HEK293 (cell line): ENCODE data around the gene HIVEP2.

Source experiments
- ZBTB26 ChIP-seq: fragments of 450-650 bp; formaldehyde crosslinking; optimal IDR thresholded peaks from 2 replicates; pipeline ENCODE3; 2016; ENCODE audit warnings: missing biosample characterization, mild to moderate bottlenecking, missing genetic modification characterization
- ZEB2 ChIP-seq: fragments of 450-650 bp; formaldehyde crosslinking; IDR thresholded peaks from 2 replicates; pipeline ENCODE4 v1.5.1; 2016; ENCODE audit warnings: missing biosample characterization, missing genetic modification characterization
- ZNF10 ChIP-seq: fragments of 450-650 bp; formaldehyde crosslinking; IDR thresholded peaks from 2 replicates; pipeline ENCODE4 v1.5.1; 2017; ENCODE audit warnings: missing biosample characterization, missing genetic modification characterization
- ZNF354C ChIP-seq: fragments of 450-650 bp; formaldehyde crosslinking; IDR thresholded peaks from 2 replicates; pipeline ENCODE4 v1.5.1; 2016; ENCODE audit warnings: missing biosample characterization, missing genetic modification characterization, low read depth, borderline replicate concordance
- ZNF362 ChIP-seq: fragments of 450-650 bp; formaldehyde crosslinking; IDR thresholded peaks from 2 replicates; pipeline ENCODE4 v1.5.1; 2016; ENCODE audit warnings: missing biosample characterization, missing genetic modification characterization
- ZNF501 ChIP-seq: fragments of 450-650 bp; formaldehyde crosslinking; IDR thresholded peaks from 2 replicates; pipeline ENCODE4 v1.5.1; 2016; ENCODE audit warnings: missing biosample characterization, missing genetic modification characterization
- ZSCAN23 ChIP-seq: fragments of 450-650 bp; formaldehyde crosslinking; IDR thresholded peaks from 2 replicates; pipeline ENCODE4 v1.5.1; 2016; ENCODE audit warnings: missing biosample characterization, missing genetic modification characterization
- TF ChIP-seq, protein P1 (sequence below): fragments of 450-650 bp; formaldehyde crosslinking; IDR thresholded peaks from 2 replicates; pipeline ENCODE4 v1.5.1; 2016; ENCODE audit warnings: missing biosample characterization, missing genetic modification characterization
- TF ChIP-seq, protein P2 (sequence below): fragments of 450-650 bp; formaldehyde crosslinking; IDR thresholded peaks from 2 replicates; pipeline ENCODE4 v1.5.1; 2016; ENCODE audit warnings: missing biosample characterization, missing genetic modification characterization

DNA sequence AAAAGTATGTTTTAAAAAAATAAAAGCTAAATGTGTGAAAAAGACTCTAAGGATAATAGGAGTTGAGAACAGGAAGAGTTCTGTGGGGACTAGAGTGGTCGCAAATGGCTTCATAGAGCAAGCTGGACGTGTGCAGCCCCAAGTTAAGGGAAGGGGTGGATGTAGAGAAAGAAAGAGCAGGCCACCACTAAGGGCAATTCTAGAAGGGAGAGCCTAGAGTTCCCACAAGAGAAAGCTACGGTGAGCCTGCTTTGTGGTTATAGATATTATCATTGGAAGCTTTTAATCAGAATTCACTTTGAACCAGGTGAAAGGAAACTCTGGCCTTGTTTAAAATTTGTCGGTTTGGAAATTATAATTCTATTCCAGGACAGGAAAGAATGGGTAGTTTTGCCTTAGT lies 101.6 kb downstream of the HIVEP2 start:
- TF ChIP-seq ZNF10 (no peak), ZNF354C (no peak), ZBTB26 (tag by site-specific recombination) (no peak), ZSCAN23 (no peak), ZEB2 (tag by site-specific recombination) (no peak), ZNF362 (no peak), ZNF501 (tag by site-specific recombination) (no peak)
- TF ChIP-seq, protein P1, sequence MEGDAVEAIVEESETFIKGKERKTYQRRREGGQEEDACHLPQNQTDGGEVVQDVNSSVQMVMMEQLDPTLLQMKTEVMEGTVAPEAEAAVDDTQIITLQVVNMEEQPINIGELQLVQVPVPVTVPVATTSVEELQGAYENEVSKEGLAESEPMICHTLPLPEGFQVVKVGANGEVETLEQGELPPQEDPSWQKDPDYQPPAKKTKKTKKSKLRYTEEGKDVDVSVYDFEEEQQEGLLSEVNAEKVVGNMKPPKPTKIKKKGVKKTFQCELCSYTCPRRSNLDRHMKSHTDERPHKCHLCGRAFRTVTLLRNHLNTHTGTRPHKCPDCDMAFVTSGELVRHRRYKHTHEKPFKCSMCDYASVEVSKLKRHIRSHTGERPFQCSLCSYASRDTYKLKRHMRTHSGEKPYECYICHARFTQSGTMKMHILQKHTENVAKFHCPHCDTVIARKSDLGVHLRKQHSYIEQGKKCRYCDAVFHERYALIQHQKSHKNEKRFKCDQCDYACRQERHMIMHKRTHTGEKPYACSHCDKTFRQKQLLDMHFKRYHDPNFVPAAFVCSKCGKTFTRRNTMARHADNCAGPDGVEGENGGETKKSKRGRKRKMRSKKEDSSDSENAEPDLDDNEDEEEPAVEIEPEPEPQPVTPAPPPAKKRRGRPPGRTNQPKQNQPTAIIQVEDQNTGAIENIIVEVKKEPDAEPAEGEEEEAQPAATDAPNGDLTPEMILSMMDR (tag by site-specific recombination): no peak
- TF ChIP-seq, protein P2, sequence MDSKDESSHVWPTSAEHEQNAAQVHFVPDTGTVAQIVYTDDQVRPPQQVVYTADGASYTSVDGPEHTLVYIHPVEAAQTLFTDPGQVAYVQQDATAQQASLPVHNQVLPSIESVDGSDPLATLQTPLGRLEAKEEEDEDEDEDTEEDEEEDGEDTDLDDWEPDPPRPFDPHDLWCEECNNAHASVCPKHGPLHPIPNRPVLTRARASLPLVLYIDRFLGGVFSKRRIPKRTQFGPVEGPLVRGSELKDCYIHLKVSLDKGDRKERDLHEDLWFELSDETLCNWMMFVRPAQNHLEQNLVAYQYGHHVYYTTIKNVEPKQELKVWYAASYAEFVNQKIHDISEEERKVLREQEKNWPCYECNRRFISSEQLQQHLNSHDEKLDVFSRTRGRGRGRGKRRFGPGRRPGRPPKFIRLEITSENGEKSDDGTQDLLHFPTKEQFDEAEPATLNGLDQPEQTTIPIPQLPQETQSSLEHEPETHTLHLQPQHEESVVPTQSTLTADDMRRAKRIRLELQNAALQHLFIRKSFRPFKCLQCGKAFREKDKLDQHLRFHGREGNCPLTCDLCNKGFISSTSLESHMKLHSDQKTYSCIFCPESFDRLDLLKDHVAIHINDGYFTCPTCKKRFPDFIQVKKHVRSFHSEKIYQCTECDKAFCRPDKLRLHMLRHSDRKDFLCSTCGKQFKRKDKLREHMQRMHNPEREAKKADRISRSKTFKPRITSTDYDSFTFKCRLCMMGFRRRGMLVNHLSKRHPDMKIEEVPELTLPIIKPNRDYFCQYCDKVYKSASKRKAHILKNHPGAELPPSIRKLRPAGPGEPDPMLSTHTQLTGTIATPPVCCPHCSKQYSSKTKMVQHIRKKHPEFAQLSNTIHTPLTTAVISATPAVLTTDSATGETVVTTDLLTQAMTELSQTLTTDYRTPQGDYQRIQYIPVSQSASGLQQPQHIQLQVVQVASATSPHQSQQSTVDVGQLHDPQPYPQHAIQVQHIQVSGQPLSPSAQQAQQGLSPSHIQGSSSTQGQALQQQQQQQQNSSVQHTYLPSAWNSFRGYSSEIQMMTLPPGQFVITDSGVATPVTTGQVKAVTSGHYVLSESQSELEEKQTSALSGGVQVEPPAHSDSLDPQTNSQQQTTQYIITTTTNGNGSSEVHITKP (tag by site-specific recombination): no peak
